ENCODE measurements around the gene TNFSF15. TPM values are rescaled to one million over a fixed set of nuclear protein-coding genes. Genes with fewer than 3 reads are reported as not detected.

TNFSF15 gene
- total RNA-seq, 4 donors from 2014 or later = 1.4 to 2.3 (median 1.5) TPM

DNA sequence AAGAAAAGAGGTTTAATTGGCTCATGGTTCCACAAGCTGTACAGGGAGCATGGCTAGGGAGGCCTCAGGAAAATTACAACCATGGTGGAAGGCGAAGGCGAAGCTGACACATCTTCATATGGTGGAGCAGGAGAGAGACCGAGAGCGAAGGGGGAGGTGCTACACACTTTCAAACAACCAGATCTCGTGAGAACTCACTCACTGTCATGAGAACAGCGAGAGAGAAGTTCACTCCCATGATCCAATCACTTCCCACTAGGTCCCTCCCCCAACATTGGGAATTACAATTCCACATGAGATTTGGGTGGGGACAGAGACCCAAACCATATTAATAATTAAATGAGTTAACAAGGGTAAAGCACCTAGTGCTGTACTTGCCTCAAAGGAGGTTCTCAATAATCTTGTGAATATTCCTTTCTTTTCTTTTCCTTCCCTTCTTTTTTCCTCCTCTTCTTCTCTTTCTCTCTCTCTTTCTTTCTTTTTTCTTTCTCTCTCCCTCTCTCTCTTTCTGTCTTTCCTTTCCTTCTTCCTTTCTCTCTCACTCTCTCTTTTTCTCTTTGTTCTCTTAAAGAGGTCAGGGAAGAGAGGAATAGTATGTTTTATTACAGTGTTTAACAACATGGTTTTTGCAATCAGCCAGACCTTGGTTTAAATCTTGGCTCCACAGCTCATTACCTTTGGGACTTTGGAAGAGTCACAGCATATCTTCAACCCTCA is 29.0 kb downstream of the TNFSF15 start:
- Histone ChIP-seq H3K9me3 (no peaks in the 10 kb centered on the region), H3K4me3 (no peak overlapping the region), H3K36me3 (no peaks in the 10 kb centered on the region), H3K27me3 (peaks cover 0 to 32% (median 0%) of the 10 kb centered on the region in 4 donors), H3K4me1 (peaks cover 4 to 13% (median 5%) of the 10 kb centered on the region in 3 donors), H3K27ac (no peak overlapping the region)
- 93% methylated on average over 6 of the region's 6 CpGs for WGBS, 2 donors
- DNase-seq = no peak
- intact Hi-C loops (cut with DNase I) = no loop called here
- TF ChIP-seq, protein P1, sequence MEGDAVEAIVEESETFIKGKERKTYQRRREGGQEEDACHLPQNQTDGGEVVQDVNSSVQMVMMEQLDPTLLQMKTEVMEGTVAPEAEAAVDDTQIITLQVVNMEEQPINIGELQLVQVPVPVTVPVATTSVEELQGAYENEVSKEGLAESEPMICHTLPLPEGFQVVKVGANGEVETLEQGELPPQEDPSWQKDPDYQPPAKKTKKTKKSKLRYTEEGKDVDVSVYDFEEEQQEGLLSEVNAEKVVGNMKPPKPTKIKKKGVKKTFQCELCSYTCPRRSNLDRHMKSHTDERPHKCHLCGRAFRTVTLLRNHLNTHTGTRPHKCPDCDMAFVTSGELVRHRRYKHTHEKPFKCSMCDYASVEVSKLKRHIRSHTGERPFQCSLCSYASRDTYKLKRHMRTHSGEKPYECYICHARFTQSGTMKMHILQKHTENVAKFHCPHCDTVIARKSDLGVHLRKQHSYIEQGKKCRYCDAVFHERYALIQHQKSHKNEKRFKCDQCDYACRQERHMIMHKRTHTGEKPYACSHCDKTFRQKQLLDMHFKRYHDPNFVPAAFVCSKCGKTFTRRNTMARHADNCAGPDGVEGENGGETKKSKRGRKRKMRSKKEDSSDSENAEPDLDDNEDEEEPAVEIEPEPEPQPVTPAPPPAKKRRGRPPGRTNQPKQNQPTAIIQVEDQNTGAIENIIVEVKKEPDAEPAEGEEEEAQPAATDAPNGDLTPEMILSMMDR (IDR thresholded peaks at IDR 0.05) = no peak
- no peak for TF ChIP-seq POLR2A (IDR thresholded peaks at IDR 0.05)

DNA sequence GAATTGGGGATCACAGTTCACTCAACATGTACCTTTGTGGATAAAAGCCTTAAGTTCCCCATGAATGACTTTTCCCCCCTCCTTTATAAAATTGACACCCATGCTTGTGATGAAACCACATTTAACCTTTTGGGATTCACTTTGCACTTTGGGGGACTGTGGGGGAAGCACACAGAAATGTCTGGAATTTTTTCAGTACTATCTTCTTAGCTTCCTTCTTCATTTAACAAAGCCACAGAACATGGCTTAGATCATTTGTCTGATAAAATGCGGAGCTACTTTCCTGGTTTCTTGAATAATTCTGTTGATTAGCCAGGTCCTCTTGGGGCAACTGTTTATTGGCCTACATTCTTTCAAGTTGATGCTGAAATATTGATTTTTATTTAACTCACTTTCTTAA is 29.9 kb downstream of the TNFSF15 start:
- 75 to 87% methylated on average over 1 of the region's 1 CpG for WGBS, 2 donors

DNA sequence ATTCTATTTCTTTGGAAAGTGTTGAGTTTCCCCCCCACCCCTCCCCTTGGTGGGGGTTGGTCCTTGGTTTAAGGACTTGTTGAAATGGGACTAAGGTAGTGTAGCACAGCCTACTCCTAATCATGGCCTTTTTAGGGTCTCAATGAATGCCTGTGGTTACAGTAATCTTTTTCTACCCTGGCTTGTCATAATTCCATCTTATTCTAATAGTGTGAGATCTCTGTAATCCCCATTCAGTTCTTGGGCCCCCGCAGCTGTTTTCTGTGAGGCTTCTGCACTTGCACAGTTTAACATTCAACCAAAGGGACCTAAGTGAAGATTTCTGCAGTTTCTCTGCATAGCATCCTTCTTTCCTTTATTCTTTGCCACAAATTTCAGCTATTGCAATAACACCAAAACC is 30.7 kb downstream of the TNFSF15 start:
- Histone ChIP-seq H3K4me1 (peaks cover 4 to 13% (median 5%) of the 10 kb centered on the region in 3 donors), H3K27ac (no peak overlapping the region), H3K9me3 (no peaks in the 10 kb centered on the region), H3K27me3 (peaks cover 0 to 32% (median 0%) of the 10 kb centered on the region in 4 donors), H3K4me3 (no peak overlapping the region), H3K36me3 (no peaks in the 10 kb centered on the region)
- TF ChIP-seq, protein P1 (IDR thresholded peaks at IDR 0.05) = no peak
- TF ChIP-seq POLR2A (IDR thresholded peaks at IDR 0.05) = no peak
- WGBS, 2 donors = 94 to 100% methylated on average over 1 of the region's 1 CpG
- intact Hi-C loops (cut with DNase I) = no loop called here
- DNase-seq = no peak

More for the DNA sequence above, 29.9 kb downstream of the TNFSF15 start:
- H3K27ac ChIP-seq = no peak overlapping the region
- DNase-seq = no peak
- H3K4me3 ChIP-seq = no peak overlapping the region
- H3K9me3 ChIP-seq = no peaks in the 10 kb centered on the region
- intact Hi-C loops (cut with DNase I) = no loop called here
- no peak for TF ChIP-seq POLR2A (IDR thresholded peaks at IDR 0.05)
- TF ChIP-seq, protein P1 (IDR thresholded peaks at IDR 0.05) = no peak
- peaks cover 0 to 32% (median 0%) of the 10 kb centered on the region in 4 donors for H3K27me3 ChIP-seq
- H3K4me1 ChIP-seq = peaks cover 4 to 13% (median 5%) of the 10 kb centered on the region in 3 donors
- no peaks in the 10 kb centered on the region for H3K36me3 ChIP-seq

DNA sequence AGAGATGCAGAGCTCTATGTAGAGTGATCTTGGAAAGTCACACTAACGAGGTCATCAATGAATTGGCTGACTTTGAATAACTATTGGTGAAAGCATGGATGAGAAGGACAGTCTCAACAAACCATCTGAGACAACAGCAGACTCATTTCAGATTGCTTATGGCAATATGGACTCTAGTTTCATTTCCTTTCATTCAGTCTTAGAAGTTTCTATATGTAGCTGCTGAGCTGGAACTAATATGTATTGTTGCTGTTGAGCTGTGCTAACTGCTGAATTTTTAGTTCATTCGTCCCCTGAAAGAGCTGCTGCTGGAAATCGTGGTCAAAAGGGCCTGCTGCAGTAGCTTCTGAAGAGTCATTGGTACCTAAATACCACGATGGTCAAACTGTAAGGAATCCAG is 31.3 kb downstream of the TNFSF15 start:
- no peak for DNase-seq
- no peak overlapping the region for H3K4me3 ChIP-seq
- no peak overlapping the region for H3K27ac ChIP-seq
- intact Hi-C loops (cut with DNase I) = no loop called here
- H3K4me1 ChIP-seq = peaks cover 1 to 8% (median 5%) of the 10 kb centered on the region in 3 donors
- H3K27me3 ChIP-seq = peaks cover 0 to 32% (median 0%) of the 10 kb centered on the region in 4 donors
- H3K9me3 ChIP-seq = no peaks in the 10 kb centered on the region
- no peak for TF ChIP-seq POLR2A (IDR thresholded peaks at IDR 0.05)
- TF ChIP-seq, protein P1 (IDR thresholded peaks at IDR 0.05) = no peak
- WGBS, 2 donors = 54 to 70% methylated on average over 4 of the region's 4 CpGs
- no peaks in the 10 kb centered on the region for H3K36me3 ChIP-seq

DNA sequence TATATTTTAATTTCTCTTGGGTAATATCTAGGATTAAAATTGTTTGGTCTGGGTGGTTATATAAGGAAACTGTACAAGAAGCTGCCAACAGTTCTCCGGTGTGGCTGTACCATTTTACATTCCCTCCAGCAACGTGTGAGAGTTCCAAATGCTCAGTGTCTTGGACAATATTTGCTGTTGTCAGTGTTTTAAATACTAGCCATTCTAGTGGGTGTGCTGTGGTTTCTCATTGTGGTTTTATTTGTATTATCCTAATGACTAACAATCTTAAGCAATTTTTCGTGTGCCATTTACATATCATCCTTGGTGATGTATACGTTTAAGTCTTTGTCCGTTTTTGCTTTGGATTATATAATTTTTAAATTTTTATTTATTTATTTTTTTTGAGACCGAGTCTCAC is 34.0 kb downstream of the TNFSF15 start:
- Histone ChIP-seq H3K36me3 (no peaks in the 10 kb centered on the region), H3K4me1 (no peaks in the 10 kb centered on the region), H3K27me3 (peaks cover 0 to 15% (median 0%) of the 10 kb centered on the region in 4 donors), H3K4me3 (no peak overlapping the region), H3K9me3 (no peaks in the 10 kb centered on the region), H3K27ac (no peak overlapping the region)
- intact Hi-C loops (cut with DNase I) = no loop called here
- WGBS, 2 donors = 49 to 62% methylated on average over 6 of the region's 6 CpGs
- no peak for DNase-seq
- TF ChIP-seq, protein P1 (IDR thresholded peaks at IDR 0.05) = no peak
- TF ChIP-seq POLR2A (IDR thresholded peaks at IDR 0.05) = no peak

All from esophagus squamous epithelium (tissue), 5 donors.